ENCODE results near the gene DCAF12. TPM values are rescaled to one million over a fixed set of nuclear protein-coding genes. Genes with fewer than 3 reads are reported as not detected.

The DCAF12 gene
- total and polyA plus RNA-seq, 2 of the 8 experiments (the other 6 are each of a cell fraction or from before 2014, with no cell fraction given), result 22.7 to 29.2 TPM

DNA sequence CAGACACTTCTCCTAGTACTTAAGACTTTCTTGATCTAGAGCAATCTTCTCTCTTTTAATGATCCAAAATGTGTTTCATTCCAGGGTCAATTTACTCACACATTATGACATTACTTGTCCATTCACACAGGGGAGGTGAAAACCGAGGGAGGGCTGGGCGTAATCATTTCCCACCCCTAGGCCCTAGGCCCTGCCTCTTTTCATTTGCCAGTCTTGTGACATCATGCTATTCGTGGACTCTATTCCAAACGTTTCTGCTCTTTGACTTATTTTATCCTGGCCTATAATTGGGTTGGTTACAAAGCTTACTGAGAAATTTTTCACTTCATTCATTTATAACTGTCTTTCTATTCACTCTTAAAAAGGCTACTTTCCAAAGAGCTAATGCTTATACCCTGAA is 2.4 kb downstream of the DCAF12 start:
- H3K27me3 ChIP-seq (replicated peaks in 1 of 4; ENCODE audit: control insufficient read depth in 3 of 4, extremely low read depth in 1 of 4, insufficient read depth in 3 of 4, low read length in 3 of 4), result no peaks in the 10 kb centered on the region
- peaks cover 1 to 5% of the 10 kb centered on the region in 2 experiments for H4K20me1 ChIP-seq (replicated peaks in 1 of 2; ENCODE audit: control insufficient read depth in 1 of 2, insufficient read depth in 2 of 2, low read length in 2 of 2)
- 86% methylated on average over 4 of the region's 4 CpGs; no CpG with 5 or more reads in 1 of the 2 experiments for WGBS, 2 experiments (ENCODE audit: extremely low coverage in 1 of 2, insufficient coverage in 1 of 2, insufficient read length in 1 of 2, insufficient replicate concordance in 2 of 2, low coverage in 1 of 2, low lambda C conversion rate in 2 of 2, missing lambda C conversion rate in 1 of 2)
- no peak overlapping the region for H4K5ac ChIP-seq (ENCODE audit: insufficient read length, low read depth, low read length)
- H2BK20ac ChIP-seq (ENCODE audit: low read length), result no peak overlapping the region
- H3K9me3 ChIP-seq (ENCODE audit: insufficient read depth in 2 of 2, low read depth in 1 of 2, low read length in 1 of 2), result no peaks in the 10 kb centered on the region
- no peak overlapping the region for H3K27ac ChIP-seq (ENCODE audit: low read depth, low read length)
- DNase-seq (ENCODE audit: low read depth in 1 of 2, low spot score in 2 of 2) (no peak), FAIRE-seq (no peak)
- peaks cover 2% of the 10 kb centered on the region; the same call in 1 of the 2 replicates for H3K79me1 ChIP-seq (ENCODE audit: low read depth, low read length)
- H3K23me2 ChIP-seq (ENCODE audit: low read depth, low read length), result peaks cover 13% of the 10 kb centered on the region
- no peak overlapping the region for H3K18ac ChIP-seq (ENCODE audit: extremely low read depth, low read length)
- peaks cover 0 to 62% of the 10 kb centered on the region in 2 experiments; a peak in 3 of 4 replicates for H3K79me2 ChIP-seq (ENCODE audit: control insufficient read depth in 1 of 2, insufficient read depth in 2 of 2, low read length in 2 of 2)
- no peak overlapping the region for H2BK120ac ChIP-seq (replicated peaks; ENCODE audit: low read depth, low read length)
- TF ChIP-seq EGR1 (IDR thresholded peaks at IDR 0.05; ENCODE audit: borderline replicate concordance, low read depth, low read length) (no peak), CREB1 (IDR thresholded peaks at IDR 0.05) (no peak), SIN3A (conservative IDR thresholded peaks at IDR 0.05 in 1 of 2, IDR thresholded peaks at IDR 0.05 in 1 of 2; ENCODE audit: low read depth in 1 of 2, low read length in 2 of 2) (no peak), RFX5 (IDR thresholded peaks at IDR 0.05; ENCODE audit: borderline replicate concordance, low read depth, low read length) (no peak)
- TF ChIP-seq, protein P1, sequence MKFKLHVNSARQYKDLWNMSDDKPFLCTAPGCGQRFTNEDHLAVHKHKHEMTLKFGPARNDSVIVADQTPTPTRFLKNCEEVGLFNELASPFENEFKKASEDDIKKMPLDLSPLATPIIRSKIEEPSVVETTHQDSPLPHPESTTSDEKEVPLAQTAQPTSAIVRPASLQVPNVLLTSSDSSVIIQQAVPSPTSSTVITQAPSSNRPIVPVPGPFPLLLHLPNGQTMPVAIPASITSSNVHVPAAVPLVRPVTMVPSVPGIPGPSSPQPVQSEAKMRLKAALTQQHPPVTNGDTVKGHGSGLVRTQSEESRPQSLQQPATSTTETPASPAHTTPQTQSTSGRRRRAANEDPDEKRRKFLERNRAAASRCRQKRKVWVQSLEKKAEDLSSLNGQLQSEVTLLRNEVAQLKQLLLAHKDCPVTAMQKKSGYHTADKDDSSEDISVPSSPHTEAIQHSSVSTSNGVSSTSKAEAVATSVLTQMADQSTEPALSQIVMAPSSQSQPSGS (IDR thresholded peaks at IDR 0.05; ENCODE audit: low read length), result no peak
- H4K91ac ChIP-seq (replicated peaks; ENCODE audit: insufficient read length, low read length), result no peak overlapping the region
- H2BK15ac ChIP-seq (ENCODE audit: low read length), result no peak overlapping the region
- CTCF ChIA-PET (ENCODE audit: partially characterized antibody), result no interaction called here
- H3K9ac ChIP-seq (replicated peaks in 1 of 4; ENCODE audit: extremely low read depth in 1 of 4, low read depth in 3 of 4, low read length in 3 of 4), result no peak overlapping the region
- H2BK12ac ChIP-seq (ENCODE audit: low read depth, low read length), result no peak overlapping the region
- no peak overlapping the region for H4K8ac ChIP-seq (ENCODE audit: extremely low read depth, insufficient read depth, low read length)
- no peak overlapping the region for H2BK5ac ChIP-seq (ENCODE audit: low read depth, low read length)
- POLR2A ChIA-PET (ENCODE audit: partially characterized antibody), result no interaction called here
- H3K56ac ChIP-seq (replicated peaks; ENCODE audit: insufficient read length, low read depth, low read length), result no peak overlapping the region
- H2AK5ac ChIP-seq (ENCODE audit: low read depth, low read length), result no peak overlapping the region
- no peak overlapping the region for H3K4ac ChIP-seq (replicated peaks; ENCODE audit: insufficient read length, low read depth, low read length)
- peaks cover 2 to 25% (median 6%) of the 10 kb centered on the region in 4 experiments; a peak in 3 of 8 replicates for H3K36me3 ChIP-seq (ENCODE audit: control insufficient read depth in 2 of 4, insufficient read depth in 4 of 4, low read length in 3 of 4)
- H3K14ac ChIP-seq (ENCODE audit: insufficient read length), result no peak overlapping the region
- H3K4me3 ChIP-seq (ENCODE audit: extremely low read depth in 1 of 4, insufficient read depth in 2 of 4, low read depth in 3 of 4, low read length in 4 of 4), result no peak overlapping the region
- H3K4me2 ChIP-seq (ENCODE audit: insufficient read depth in 1 of 2, low read depth in 2 of 2, low read length in 2 of 2), result no peak overlapping the region; a peak in 1 of 4 replicates
- H3K4me1 ChIP-seq (replicated peaks in 1 of 4; ENCODE audit: control insufficient read depth in 3 of 4, insufficient read depth in 4 of 4, low read length in 3 of 4), result peaks cover 0 to 8% (median 5%) of the 10 kb centered on the region in 4 experiments; a peak in 5 of 7 replicates
- H3K23ac ChIP-seq (ENCODE audit: insufficient read length), result no peak overlapping the region
- H2AFZ ChIP-seq (ENCODE audit: low read length), result no peak overlapping the region
